Lung (tissue), 12 donors: ENCODE data around the gene MICU1. TPM values are rescaled to one million over a fixed set of nuclear protein-coding genes. Genes with fewer than 3 reads are reported as not detected.
"Not testable (repeated sequence)": the region's sequence is repeated elsewhere in the genome, so short reads cannot be mapped to it uniquely, and the experiment has no call there.

ENCODE experiments used
- ATAC-seq: fragments of 200-7000 bp; cut with Tn5 transposase; one replicate; pipeline ENCODE4 v1.9.1; 2020; ENCODE audit warnings: moderate number of reproducible peaks; ENCODE audit not compliant: insufficient read depth, low FRiP score
- DNase-seq, 3 donors: peaks; one replicate each; pipeline ENCODE4 v3.0.0-alpha.2; 2013 to 2017
- H3K27ac ChIP-seq, 2 donors: one replicate each; pipeline ENCODE4 v1.5.1; 2013; ENCODE audit warnings: mild to moderate bottlenecking in 2 of 2, moderate library complexity in 2 of 2, control low read depth in 1 of 2, inconsistent platforms in 1 of 2, low read depth in 1 of 2, low read length in 1 of 2
- H3K27me3 ChIP-seq, 3 donors: one replicate each; pipeline ENCODE4 v1.5.1; 2013; ENCODE audit warnings: low read length in 2 of 3; ENCODE audit not compliant: control insufficient read depth in 3 of 3, insufficient read depth in 3 of 3
- H3K36me3 ChIP-seq, 4 donors: one replicate each; pipeline ENCODE4 v1.5.1; 2013; ENCODE audit warnings: low read length in 4 of 4, mild to moderate bottlenecking in 1 of 4, moderate library complexity in 1 of 4; ENCODE audit not compliant: control insufficient read depth in 4 of 4, insufficient read depth in 4 of 4
- H3K4me1 ChIP-seq, 5 donors: one replicate each; pipeline ENCODE4 v1.5.1; 2013; ENCODE audit warnings: low read length in 5 of 5, mild to moderate bottlenecking in 2 of 5, moderate library complexity in 1 of 5; ENCODE audit not compliant: control insufficient read depth in 5 of 5, insufficient read depth in 5 of 5
- H3K4me3 ChIP-seq: one replicate; pipeline ENCODE4 v1.5.1; 2013; ENCODE audit warnings: mild to moderate bottlenecking, control low read depth, moderate library complexity
- H3K9ac ChIP-seq, 2 donors: one replicate each; pipeline ENCODE4 v1.5.1; 2013; ENCODE audit warnings: low read length in 2 of 2, control low read depth in 1 of 2; ENCODE audit not compliant: insufficient read depth in 1 of 2
- H3K9me3 ChIP-seq, 4 donors: one replicate each; pipeline ENCODE4 v1.5.1; 2013; ENCODE audit warnings: low read length in 3 of 4, mild to moderate bottlenecking in 1 of 4, moderate library complexity in 1 of 4; ENCODE audit not compliant: control insufficient read depth in 4 of 4, insufficient read depth in 3 of 4
- WGBS, 2 donors: extraction: QIAGEN DNeasy Blood & Tissue Kit; methylation state at CpG; one replicate each; pipeline ENCODE4 v1.1.7; 2013; 5-methylcytosine and 5-hydroxymethylcytosine counted together
- polyA plus RNA-seq, 2 donors: library from polyadenylated mRNA; stranded (reverse); fragments of 200-250 nt; gene quantifications; one replicate each; pipeline ENCODE4 v1.2.1, GENCODE V29; 2013
- total RNA-seq, 2 donors: library from RNA; depleted of rRNA in 1 of 2; stranded (reverse); fragments of >200 nt in 1 of 2; gene quantifications; one replicate each; pipeline ENCODE4 v1.2.1, GENCODE V29; 2014 to 2021
- TF ChIP-seq, protein P1 (sequence below): IDR thresholded peaks from 2 replicates; pipeline ENCODE4 v1.5.1; 2012; ENCODE audit warnings: mild to moderate bottlenecking; ENCODE audit errors: control extremely low read depth, extremely low read depth
- donor health status: control.
- donor health status: control.
- donor health status: Bipolar disorder and iron deficiency.
- donor health status: healthy.
- donor health status: DM: yes; HTN: yes; CAD: no.

The MICU1 gene
- total and polyA plus RNA-seq, 4 donors, result 41.9 to 86.4 (median 43.2) TPM

DNA sequence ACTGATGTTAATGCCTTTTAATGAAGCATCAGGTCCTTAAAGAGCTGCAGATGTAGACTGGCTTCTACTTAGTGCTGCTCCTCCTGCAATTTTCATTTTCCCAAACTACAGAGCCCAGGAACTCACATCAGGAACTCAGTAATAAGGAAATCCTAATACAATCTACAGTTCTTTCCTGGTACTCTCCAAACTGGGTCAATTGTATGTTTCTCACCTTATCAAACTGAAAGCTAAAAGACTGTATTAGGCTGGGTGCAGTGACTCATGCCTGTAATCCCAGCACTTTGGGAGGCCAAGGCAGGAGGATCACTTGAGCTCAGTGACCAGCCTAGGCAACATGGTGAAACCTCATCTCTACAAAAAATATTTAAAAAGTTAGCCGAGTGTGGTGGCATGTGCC is 216.7 kb downstream of the MICU1 start:
- no peak overlapping the region for H3K27ac ChIP-seq
- peaks cover 0 to 3% (median 0%) of the 10 kb centered on the region in 4 donors for H3K36me3 ChIP-seq
- H3K4me3 ChIP-seq, result no peak overlapping the region
- no peaks in the 10 kb centered on the region for H3K4me1 ChIP-seq
- ATAC-seq (no peak), DNase-seq (no peak)
- TF ChIP-seq, protein P1, sequence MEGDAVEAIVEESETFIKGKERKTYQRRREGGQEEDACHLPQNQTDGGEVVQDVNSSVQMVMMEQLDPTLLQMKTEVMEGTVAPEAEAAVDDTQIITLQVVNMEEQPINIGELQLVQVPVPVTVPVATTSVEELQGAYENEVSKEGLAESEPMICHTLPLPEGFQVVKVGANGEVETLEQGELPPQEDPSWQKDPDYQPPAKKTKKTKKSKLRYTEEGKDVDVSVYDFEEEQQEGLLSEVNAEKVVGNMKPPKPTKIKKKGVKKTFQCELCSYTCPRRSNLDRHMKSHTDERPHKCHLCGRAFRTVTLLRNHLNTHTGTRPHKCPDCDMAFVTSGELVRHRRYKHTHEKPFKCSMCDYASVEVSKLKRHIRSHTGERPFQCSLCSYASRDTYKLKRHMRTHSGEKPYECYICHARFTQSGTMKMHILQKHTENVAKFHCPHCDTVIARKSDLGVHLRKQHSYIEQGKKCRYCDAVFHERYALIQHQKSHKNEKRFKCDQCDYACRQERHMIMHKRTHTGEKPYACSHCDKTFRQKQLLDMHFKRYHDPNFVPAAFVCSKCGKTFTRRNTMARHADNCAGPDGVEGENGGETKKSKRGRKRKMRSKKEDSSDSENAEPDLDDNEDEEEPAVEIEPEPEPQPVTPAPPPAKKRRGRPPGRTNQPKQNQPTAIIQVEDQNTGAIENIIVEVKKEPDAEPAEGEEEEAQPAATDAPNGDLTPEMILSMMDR, result no peak
- 98 to 100% methylated on average over 1 of the region's 1 CpG for WGBS, 2 donors
- H3K9ac ChIP-seq, result no peak overlapping the region
- no peaks in the 10 kb centered on the region for H3K9me3 ChIP-seq
- H3K27me3 ChIP-seq, result no peaks in the 10 kb centered on the region

DNA sequence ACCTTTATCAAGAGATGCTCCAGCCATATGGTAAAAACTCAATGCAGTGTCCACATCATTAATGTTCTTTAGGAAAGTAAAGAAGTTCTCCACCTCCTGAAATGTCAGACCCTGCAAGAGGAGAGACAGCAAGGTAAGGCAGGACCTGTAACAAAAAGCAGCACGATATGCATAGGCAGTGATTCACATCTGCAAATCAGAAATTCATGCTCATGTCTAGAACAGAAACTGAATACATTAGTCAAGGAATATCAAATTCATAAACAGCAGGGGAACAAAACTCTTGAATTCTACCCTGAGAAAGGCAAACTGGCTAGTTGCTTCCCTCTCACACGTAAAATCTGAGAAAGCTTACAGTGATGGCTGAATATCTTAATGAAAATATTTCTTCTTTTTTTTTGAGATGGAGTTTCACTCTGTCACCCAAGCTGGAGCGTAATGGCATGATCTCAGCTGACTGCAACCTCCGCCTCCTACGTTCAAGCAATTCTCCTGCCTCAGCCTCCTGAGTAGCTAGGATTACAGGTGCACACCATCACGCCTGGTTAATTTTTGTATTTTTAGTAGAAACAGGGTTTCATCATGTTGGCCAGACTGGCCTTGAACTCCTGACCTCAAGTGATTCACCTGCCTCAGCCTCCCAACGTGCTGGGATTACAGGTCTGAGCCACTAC is 217.8 kb downstream of the MICU1 start:
- Histone ChIP-seq H3K9ac (no peak overlapping the region), H3K27me3 (no peaks in the 10 kb centered on the region), H3K27ac (no peak overlapping the region), H3K36me3 (peaks cover 0 to 3% (median 0%) of the 10 kb centered on the region in 4 donors), H3K4me1 (no peaks in the 10 kb centered on the region), H3K4me3 (no peak overlapping the region), H3K9me3 (no peaks in the 10 kb centered on the region)
- WGBS, 2 donors, result 93 to 95% methylated on average over 7 of the region's 7 CpGs
- TF ChIP-seq, protein P1, result no peak
- no peak for ATAC-seq
- no peak for DNase-seq

DNA sequence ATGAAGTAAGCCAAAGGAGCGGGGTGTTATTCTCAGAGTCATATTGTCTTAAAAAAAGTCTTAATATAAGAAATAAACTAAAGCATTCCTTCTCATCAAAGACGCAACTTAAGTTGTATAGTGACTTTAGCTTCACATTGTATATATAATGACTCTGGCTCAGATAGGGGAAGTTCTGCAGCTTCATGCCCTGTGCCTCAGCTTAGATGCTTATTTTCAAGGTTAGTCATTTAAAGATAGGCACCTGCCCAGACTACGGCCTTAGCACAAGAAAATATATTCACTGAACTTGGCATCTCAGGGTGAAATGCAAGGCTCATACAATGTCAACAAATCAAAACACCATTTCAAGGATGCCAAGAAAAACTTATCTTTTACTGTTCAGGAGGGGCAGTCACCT is 218.4 kb downstream of the MICU1 start:
- WGBS, 2 donors, result 94 to 96% methylated on average over 3 of the region's 3 CpGs
- ATAC-seq, result no peak
- H3K36me3 ChIP-seq, result peaks cover 0 to 3% (median 0%) of the 10 kb centered on the region in 4 donors

DNA sequence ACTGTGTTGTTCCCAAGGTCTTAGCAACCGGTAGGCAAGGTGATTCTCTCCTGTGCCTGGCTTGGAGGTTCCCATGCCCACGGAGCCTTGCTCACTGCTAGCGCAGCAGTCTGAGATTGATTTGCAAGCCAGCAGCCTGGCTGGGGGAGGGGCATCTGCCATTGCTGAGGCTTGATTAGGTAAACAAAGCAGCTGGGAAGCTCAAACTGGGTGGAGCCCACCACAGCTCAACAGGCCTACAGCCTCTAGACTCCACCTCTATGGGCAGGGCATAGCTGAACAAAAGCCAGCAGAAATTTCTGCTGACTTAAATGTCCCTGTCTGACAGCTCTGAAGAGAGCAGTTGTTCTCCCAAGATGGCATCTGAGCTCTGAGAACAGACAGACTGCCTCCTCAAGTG is 230.3 kb downstream of the MICU1 start:
- not testable (repeated sequence) for H3K27me3 ChIP-seq, H3K4me1 ChIP-seq, H3K36me3 ChIP-seq, H3K4me3 ChIP-seq, H3K27ac ChIP-seq, H3K9ac ChIP-seq, ATAC-seq, H3K9me3 ChIP-seq
- 87 to 95% methylated on average over 3 of the region's 3 CpGs for WGBS, 2 donors
- peak; percentile 17 to 19 (median 18) for DNase-seq

More for the DNA sequence above, 218.4 kb downstream of the MICU1 start:
- Histone ChIP-seq H3K27ac (no peak overlapping the region), H3K9ac (no peak overlapping the region), H3K4me3 (no peak overlapping the region), H3K9me3 (no peaks in the 10 kb centered on the region), H3K4me1 (no peaks in the 10 kb centered on the region), H3K27me3 (no peaks in the 10 kb centered on the region)
- no peak for DNase-seq
- TF ChIP-seq, protein P1, result no peak
